Mesothelial cell of epicardium (in vitro differentiated cells): ENCODE results near the gene RAVER1. TPM values are rescaled to one million over a fixed set of nuclear protein-coding genes. Genes with fewer than 3 reads are reported as not detected.
A peak's percentile ranks its signal among the peaks of the same experiment; 100 is the strongest.

ENCODE experiments used
- DNase-seq, 2 experiments: peaks; one replicate each; pipeline ENCODE4 v3.0.0; 2021; ENCODE audit warnings: low spot score in 2 of 2; ENCODE audit not compliant: unreplicated experiment in 2 of 2
- H3K27ac Mint-ChIP-seq: 2 replicates; pipeline ENCODE4 v1.8.0; 2021; ENCODE audit warnings: mixed read lengths
- H3K27me3 Mint-ChIP-seq: 2 replicates; pipeline ENCODE4 v1.8.0; 2021; ENCODE audit warnings: low read depth, mixed read lengths
- H3K36me3 Mint-ChIP-seq: 2 replicates; pipeline ENCODE4 v1.8.0; 2021; ENCODE audit warnings: mixed read lengths
- H3K4me1 Mint-ChIP-seq: 2 replicates; pipeline ENCODE4 v1.8.0; 2021; ENCODE audit warnings: mixed read lengths
- H3K4me3 Mint-ChIP-seq: 2 replicates; pipeline ENCODE4 v1.8.0; 2021; ENCODE audit warnings: mild to moderate bottlenecking, moderate library complexity, mixed read lengths
- H3K9me3 Mint-ChIP-seq: 2 replicates; pipeline ENCODE4 v1.8.0; 2021; ENCODE audit warnings: mixed read lengths
- total RNA-seq: library from RNA; stranded (reverse); gene quantifications from 3 replicates; pipeline ENCODE4 v1.2.1, GENCODE V29; 2021
- TF ChIP-seq, protein P1 (sequence below): fragments of 200-600 bp; sonication (generic); IDR thresholded peaks from one replicate; pipeline ENCODE4 v1.5.0; 2021; ENCODE audit warnings: antibody characterized with exemption; ENCODE audit not compliant: unreplicated experiment

Gene RAVER1
- total RNA-seq, 1 donor from 2014 or later, result 51.1 TPM

DNA sequence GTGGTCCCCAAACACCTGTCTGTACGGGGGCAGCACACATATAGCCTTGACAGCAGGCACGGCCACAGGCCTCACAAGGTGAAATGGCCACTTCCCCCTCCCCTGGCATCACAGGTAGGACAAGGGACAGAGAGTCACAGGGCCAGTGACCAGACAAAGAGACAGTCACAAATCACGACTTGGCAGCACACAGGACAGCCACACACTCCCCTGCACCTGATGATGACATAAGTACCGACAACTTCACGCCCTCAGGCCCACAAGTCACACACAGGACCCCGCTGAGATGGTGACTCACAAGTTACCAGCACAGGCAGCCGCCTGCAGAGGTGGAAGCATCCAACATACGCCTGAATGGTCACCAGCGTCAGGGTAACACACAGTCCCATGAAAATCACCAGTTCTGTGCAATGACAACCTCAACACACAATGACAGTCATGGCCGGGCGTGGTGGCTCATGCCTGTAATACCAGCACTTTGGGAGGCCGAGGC is 30.5 kb upstream of the RAVER1 start:
- Mint-ChIP-seq H3K27ac (no peak overlapping the region), H3K4me3 (no peak overlapping the region), H3K4me1 (no peaks in the 10 kb centered on the region), H3K9me3 (no peaks in the 10 kb centered on the region), H3K36me3 (peaks cover 33% of the 10 kb centered on the region), H3K27me3 (no peaks in the 10 kb centered on the region)
- TF ChIP-seq, protein P1, sequence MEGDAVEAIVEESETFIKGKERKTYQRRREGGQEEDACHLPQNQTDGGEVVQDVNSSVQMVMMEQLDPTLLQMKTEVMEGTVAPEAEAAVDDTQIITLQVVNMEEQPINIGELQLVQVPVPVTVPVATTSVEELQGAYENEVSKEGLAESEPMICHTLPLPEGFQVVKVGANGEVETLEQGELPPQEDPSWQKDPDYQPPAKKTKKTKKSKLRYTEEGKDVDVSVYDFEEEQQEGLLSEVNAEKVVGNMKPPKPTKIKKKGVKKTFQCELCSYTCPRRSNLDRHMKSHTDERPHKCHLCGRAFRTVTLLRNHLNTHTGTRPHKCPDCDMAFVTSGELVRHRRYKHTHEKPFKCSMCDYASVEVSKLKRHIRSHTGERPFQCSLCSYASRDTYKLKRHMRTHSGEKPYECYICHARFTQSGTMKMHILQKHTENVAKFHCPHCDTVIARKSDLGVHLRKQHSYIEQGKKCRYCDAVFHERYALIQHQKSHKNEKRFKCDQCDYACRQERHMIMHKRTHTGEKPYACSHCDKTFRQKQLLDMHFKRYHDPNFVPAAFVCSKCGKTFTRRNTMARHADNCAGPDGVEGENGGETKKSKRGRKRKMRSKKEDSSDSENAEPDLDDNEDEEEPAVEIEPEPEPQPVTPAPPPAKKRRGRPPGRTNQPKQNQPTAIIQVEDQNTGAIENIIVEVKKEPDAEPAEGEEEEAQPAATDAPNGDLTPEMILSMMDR, result no peak
- no peak for DNase-seq

DNA sequence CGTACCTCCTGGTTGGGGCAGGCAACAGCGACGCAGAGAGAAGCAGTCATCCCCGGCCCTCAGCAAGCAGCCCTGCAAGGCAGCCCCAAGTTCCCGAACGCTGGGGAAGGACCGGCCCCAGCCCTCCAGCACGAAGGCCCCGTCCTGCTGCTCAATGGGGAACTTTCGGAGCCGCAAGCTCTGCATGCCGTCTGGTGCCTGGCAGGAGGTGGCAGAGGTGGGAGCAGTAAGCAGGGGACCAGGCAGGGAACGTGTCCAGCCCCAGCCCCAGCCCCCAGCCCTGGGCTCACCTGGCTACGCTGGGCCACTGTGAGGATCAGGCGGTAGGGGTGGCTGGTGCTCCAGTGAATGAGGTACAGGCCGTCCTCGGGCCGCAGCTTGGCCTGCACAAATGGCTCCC is 28.9 kb upstream of the RAVER1 start:
- H3K36me3 Mint-ChIP-seq, result peaks cover 24% of the 10 kb centered on the region
- H3K4me3 Mint-ChIP-seq, result no peak overlapping the region
- H3K27me3 Mint-ChIP-seq, result no peaks in the 10 kb centered on the region

DNA sequence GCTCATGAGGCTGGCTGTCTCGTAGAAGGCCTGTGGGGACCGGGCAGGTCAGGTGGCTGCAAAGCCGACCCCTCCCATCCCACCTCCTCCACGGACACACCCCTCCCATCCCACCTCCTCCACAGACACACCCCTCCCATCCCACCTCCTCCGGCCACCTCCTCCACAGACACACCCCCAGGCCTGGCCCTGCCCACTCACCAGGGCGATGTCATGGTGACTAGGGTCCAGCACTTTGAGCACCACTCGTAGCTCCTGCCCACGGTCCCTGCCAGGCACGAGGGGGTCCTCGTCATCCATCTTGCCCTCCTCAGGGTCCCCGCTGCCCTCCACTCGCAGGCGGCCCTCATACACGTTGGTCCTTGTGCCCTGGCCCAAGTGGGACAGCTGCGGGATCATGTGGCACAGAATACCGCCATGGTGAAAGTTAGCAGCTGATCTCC is 28.3 kb upstream of the RAVER1 start:
- Mint-ChIP-seq H3K4me1 (no peaks in the 10 kb centered on the region), H3K36me3 (peaks cover 20% of the 10 kb centered on the region), H3K9me3 (no peaks in the 10 kb centered on the region), H3K4me3 (no peak overlapping the region), H3K27ac (no peak overlapping the region), H3K27me3 (no peaks in the 10 kb centered on the region)
- TF ChIP-seq, protein P1, result no peak
- DNase-seq, result no peak

More for the DNA sequence above, 28.9 kb upstream of the RAVER1 start:
- Mint-ChIP-seq H3K9me3 (no peaks in the 10 kb centered on the region), H3K27ac (no peak overlapping the region), H3K4me1 (no peaks in the 10 kb centered on the region)
- DNase-seq, result no peak
- TF ChIP-seq, protein P1, result no peak

- H3K9me3 Mint-ChIP-seq, result no peaks in the 10 kb centered on the region
- H3K4me1 Mint-ChIP-seq, result peaks cover 7% of the 10 kb centered on the region
- H3K4me3 Mint-ChIP-seq, result no peak overlapping the region
- TF ChIP-seq, protein P1, result no peak
- no peak overlapping the region for H3K27ac Mint-ChIP-seq
- peaks cover 29% of the 10 kb centered on the region for H3K36me3 Mint-ChIP-seq
- no peaks in the 10 kb centered on the region for H3K27me3 Mint-ChIP-seq
- no peak for DNase-seq
These were observed 23.1 kb upstream of the RAVER1 start for GRCh38 chr19:10356431-10356830.

GRCh38 chr19:10353793-10354391 is 20.6 kb upstream of the RAVER1 start:
- Mint-ChIP-seq H3K36me3 (peaks cover 22% of the 10 kb centered on the region), H3K9me3 (no peaks in the 10 kb centered on the region), H3K4me1 (peaks cover 7% of the 10 kb centered on the region), H3K27ac (no peak overlapping the region), H3K27me3 (no peaks in the 10 kb centered on the region), H3K4me3 (peak overlapping the region; percentile 59)
- DNase-seq, result peak; percentile 54 to 82
- TF ChIP-seq, protein P1, result no peak
